Stimulated activated effector memory CD8-positive, alpha-beta T cell treated with anti-CD3 and anti-CD28 coated beads, Interleukin-12 subunit alpha, Interleukin-12 subunit beta, amount 100 ng/mL, for 72 hours (primary cell): ENCODE data around the gene INPP5D.
A peak's percentile ranks its signal among the peaks of the same experiment; 100 is the strongest.
"Not testable (repeated sequence)": the region's sequence is repeated elsewhere in the genome, so short reads cannot be mapped to it uniquely, and the experiment has no call there.

Source experiments
- ATAC-seq: fragments of 150-1000 bp; cut with Tn5 transposase; 2 replicates; pipeline ENCODE4 v1.10.0; 2021
- DNase-seq, 2 donors: peaks; one replicate each; pipeline ENCODE4 v3.0.0; 2021 to 2022; ENCODE audit warnings: low spot score in 2 of 2
- H3K27ac Mint-ChIP-seq: one replicate; pipeline ENCODE4 v1.8.0; 2022; ENCODE audit warnings: mild to moderate bottlenecking, mixed read lengths
- H3K36me3 Mint-ChIP-seq: one replicate; pipeline ENCODE4 v1.8.0; 2022; ENCODE audit warnings: mild to moderate bottlenecking, mixed read lengths
- H3K4me1 Mint-ChIP-seq: one replicate; pipeline ENCODE4 v1.8.0; 2022; ENCODE audit warnings: mixed read lengths
- H3K4me3 Mint-ChIP-seq: one replicate; pipeline ENCODE4 v1.8.0; 2022; ENCODE audit warnings: mild to moderate bottlenecking, mixed read lengths
- H3K9me3 Mint-ChIP-seq: one replicate; pipeline ENCODE4 v1.8.0; 2022; ENCODE audit warnings: mixed read lengths

Gene INPP5D

GRCh38 chr2:233058717-233059546 is 1.2 kb upstream of the INPP5D start:
- H3K9me3 Mint-ChIP-seq, result no peaks in the 10 kb centered on the region
- H3K4me1 Mint-ChIP-seq, result peaks cover 57% of the 10 kb centered on the region
- DNase-seq (no peak), ATAC-seq (no peak)
- peak overlapping the region; percentile 97 for H3K4me3 Mint-ChIP-seq
- H3K27ac Mint-ChIP-seq, result peak overlapping the region; percentile 99
- H3K36me3 Mint-ChIP-seq, result peaks cover 40% of the 10 kb centered on the region

- H3K9me3 Mint-ChIP-seq, result no peaks in the 10 kb centered on the region
- H3K36me3 Mint-ChIP-seq, result peaks cover 45% of the 10 kb centered on the region
- H3K4me1 Mint-ChIP-seq, result peaks cover 56% of the 10 kb centered on the region
- no peak for ATAC-seq
- DNase-seq, result no peak
- H3K4me3 Mint-ChIP-seq, result peak overlapping the region; percentile 97
- peak overlapping the region; percentile 99 for H3K27ac Mint-ChIP-seq
These were observed 670 bp upstream of the INPP5D start for GRCh38 chr2:233059547-233059796.

GRCh38 chr2:233060501-233060979 is 398 bp downstream of the INPP5D start:
- ATAC-seq, result peak; percentile 27
- peaks cover 56% of the 10 kb centered on the region for H3K4me1 Mint-ChIP-seq

GRCh38 chr2:233060980-233061590 is 943 bp downstream of the INPP5D start:
- Mint-ChIP-seq H3K4me3 (peak overlapping the region; percentile 97), H3K36me3 (peaks cover 61% of the 10 kb centered on the region), H3K27ac (peak overlapping the region; percentile 99), H3K4me1 (peaks cover 59% of the 10 kb centered on the region), H3K9me3 (no peaks in the 10 kb centered on the region)
- DNase-seq, result peak in 1 of 2 donors; percentile 78
- ATAC-seq, result peak; percentile 35

More at GRCh38 chr2:233060501-233060979, 398 bp downstream of the INPP5D start:
- peaks cover 56% of the 10 kb centered on the region for H3K36me3 Mint-ChIP-seq
- H3K27ac Mint-ChIP-seq, result peak overlapping the region; percentile 99
- H3K9me3 Mint-ChIP-seq, result no peaks in the 10 kb centered on the region
- peak overlapping the region; percentile 97 for H3K4me3 Mint-ChIP-seq
- no peak for DNase-seq

- ATAC-seq (peak; percentile 72), DNase-seq (peak in 1 of 2 donors; percentile 78)
- peaks cover 66% of the 10 kb centered on the region for H3K4me1 Mint-ChIP-seq
- peak overlapping the region; percentile 97 for H3K4me3 Mint-ChIP-seq
- H3K36me3 Mint-ChIP-seq, result peaks cover 69% of the 10 kb centered on the region
- no peaks in the 10 kb centered on the region for H3K9me3 Mint-ChIP-seq
- H3K27ac Mint-ChIP-seq, result peak overlapping the region; percentile 99
These were observed 1.7 kb downstream of the INPP5D start for GRCh38 chr2:233061591-233062450.

- H3K4me3 Mint-ChIP-seq, result peak overlapping the region; percentile 97
- H3K36me3 Mint-ChIP-seq, result peaks cover 75% of the 10 kb centered on the region
- H3K4me1 Mint-ChIP-seq, result peaks cover 73% of the 10 kb centered on the region
- no peaks in the 10 kb centered on the region for H3K9me3 Mint-ChIP-seq
- peak overlapping the region; percentile 99 for H3K27ac Mint-ChIP-seq
- ATAC-seq, result no peak
- no peak for DNase-seq
These were observed 2.3 kb downstream of the INPP5D start for GRCh38 chr2:233062451-233062850.

GRCh38 chr2:233062946-233063268 is 2.8 kb downstream of the INPP5D start:
- DNase-seq (no peak), ATAC-seq (no peak)
- peaks cover 79% of the 10 kb centered on the region for H3K36me3 Mint-ChIP-seq
- H3K27ac Mint-ChIP-seq, result peak overlapping the region; percentile 99
- no peaks in the 10 kb centered on the region for H3K9me3 Mint-ChIP-seq
- peak overlapping the region; percentile 97 for H3K4me3 Mint-ChIP-seq
- peaks cover 76% of the 10 kb centered on the region for H3K4me1 Mint-ChIP-seq

GRCh38 chr2:233063269-233063975 is 3.3 kb downstream of the INPP5D start:
- Mint-ChIP-seq H3K36me3 (peaks cover 85% of the 10 kb centered on the region), H3K4me1 (peaks cover 74% of the 10 kb centered on the region), H3K27ac (peak overlapping the region; percentile 99), H3K4me3 (peak overlapping the region; percentile 97), H3K9me3 (no peaks in the 10 kb centered on the region)
- no peak for ATAC-seq
- DNase-seq, result no peak

- no peaks in the 10 kb centered on the region for H3K9me3 Mint-ChIP-seq
- H3K4me1 Mint-ChIP-seq, result peaks cover 74% of the 10 kb centered on the region
- H3K36me3 Mint-ChIP-seq, result peaks cover 89% of the 10 kb centered on the region
- peak overlapping the region; percentile 99 for H3K27ac Mint-ChIP-seq
- H3K4me3 Mint-ChIP-seq, result peak overlapping the region; percentile 97
- DNase-seq (no peak), ATAC-seq (no peak)
These were observed 3.9 kb downstream of the INPP5D start for GRCh38 chr2:233063976-233064411.

GRCh38 chr2:233064530-233065199 is 4.5 kb downstream of the INPP5D start:
- H3K9me3 Mint-ChIP-seq, result no peaks in the 10 kb centered on the region
- H3K36me3 Mint-ChIP-seq, result peaks cover 94% of the 10 kb centered on the region
- peak overlapping the region; percentile 29 for H3K27ac Mint-ChIP-seq
- peak overlapping the region; percentile 97 for H3K4me3 Mint-ChIP-seq
- peaks cover 75% of the 10 kb centered on the region for H3K4me1 Mint-ChIP-seq
- ATAC-seq (no peak), DNase-seq (no peak)

- not testable (repeated sequence) for ATAC-seq, H3K9me3 Mint-ChIP-seq, DNase-seq, H3K4me3 Mint-ChIP-seq
- Mint-ChIP-seq H3K36me3 (peaks cover 94% of the 10 kb centered on the region), H3K27ac (peak overlapping the region; percentile 34), H3K4me1 (peaks cover 75% of the 10 kb centered on the region)
These were observed 5.1 kb downstream of the INPP5D start for GRCh38 chr2:233065200-233065589.

- Mint-ChIP-seq H3K9me3 (no peaks in the 10 kb centered on the region), H3K4me1 (peaks cover 81% of the 10 kb centered on the region), H3K27ac (peak overlapping the region; percentile 92), H3K4me3 (no peak overlapping the region), H3K36me3 (peaks cover 94% of the 10 kb centered on the region)
- DNase-seq, result no peak
- no peak for ATAC-seq
These were observed 5.9 kb downstream of the INPP5D start for GRCh38 chr2:233065954-233066470.

- Mint-ChIP-seq H3K36me3 (peaks cover 80% of the 10 kb centered on the region), H3K27ac (peak overlapping the region; percentile 92), H3K4me3 (peak overlapping the region; percentile 49), H3K9me3 (no peaks in the 10 kb centered on the region), H3K4me1 (peaks cover 56% of the 10 kb centered on the region)
- ATAC-seq, result no peak
- DNase-seq, result no peak
These were observed 8.7 kb downstream of the INPP5D start for GRCh38 chr2:233068762-233069418.

- H3K4me1 Mint-ChIP-seq, result peaks cover 32% of the 10 kb centered on the region
- H3K27ac Mint-ChIP-seq, result no peak overlapping the region
- DNase-seq, result no peak
- ATAC-seq, result no peak
- no peak overlapping the region for H3K4me3 Mint-ChIP-seq
- no peaks in the 10 kb centered on the region for H3K9me3 Mint-ChIP-seq
- H3K36me3 Mint-ChIP-seq, result peaks cover 41% of the 10 kb centered on the region
These were observed 12.7 kb downstream of the INPP5D start for GRCh38 chr2:233072838-233073237.
